GM18508 (cell line): ENCODE measurements around the gene HDC.

Experiments
- ATAC-seq: cut with Tn5 transposase; IDR thresholded peaks from one replicate; pipeline ENCODE4 v1.9.1; 2021; ENCODE audit warnings: moderate number of reproducible peaks; ENCODE audit not compliant: insufficient read depth, unreplicated experiment

HDC gene

GRCh38 chr15:50256188-50257041, 9.1 kb downstream of the HDC start:
- ATAC-seq, result no peak

- ATAC-seq, result no peak
Measured at GRCh38 chr15:50252556-50252955, 13.0 kb downstream of the HDC start.

- no peak for ATAC-seq
Measured at GRCh38 chr15:50251638-50252182, 13.8 kb downstream of the HDC start.

- ATAC-seq, result no peak
Measured at GRCh38 chr15:50250760-50251394, 14.6 kb downstream of the HDC start.

GRCh38 chr15:50249704-50250103, 15.8 kb downstream of the HDC start:
- no peak for ATAC-seq

- ATAC-seq, result no peak
Measured at GRCh38 chr15:50248994-50249582, 16.4 kb downstream of the HDC start.

- ATAC-seq, result peak; percentile 97
Measured at GRCh38 chr15:50247819-50248655, 17.5 kb downstream of the HDC start.

GRCh38 chr15:50246631-50247030, 18.9 kb downstream of the HDC start:
- ATAC-seq, result no peak

- ATAC-seq, result no peak
Measured at GRCh38 chr15:50244959-50245624, 20.4 kb downstream of the HDC start.

- ATAC-seq, result no peak
Measured at GRCh38 chr15:50244153-50244552, 21.4 kb downstream of the HDC start.

GRCh38 chr15:50241684-50242450, 23.7 kb downstream of the HDC start:
- ATAC-seq, result no peak

- no peak for ATAC-seq
Measured at GRCh38 chr15:50238255-50238654, 27.3 kb downstream of the HDC start.

GRCh38 chr15:50236433-50236832, 29.1 kb downstream of the HDC start:
- ATAC-seq, result no peak

GRCh38 chr15:50235794-50236193, 29.7 kb downstream of the HDC start:
- ATAC-seq, result no peak

- no peak for ATAC-seq
Measured at GRCh38 chr15:50234764-50235163, 30.8 kb downstream of the HDC start.

GRCh38 chr15:50233192-50233736, 32.3 kb downstream of the HDC start:
- no peak for ATAC-seq

GRCh38 chr15:50232791-50233190, 32.7 kb downstream of the HDC start:
- ATAC-seq, result no peak

GRCh38 chr15:50231761-50232160, 33.8 kb downstream of the HDC start:
- no peak for ATAC-seq

GRCh38 chr15:50229336-50229735, 36.2 kb downstream of the HDC start:
- ATAC-seq, result no peak
